Suprapubic skin (tissue), 4 donors: Measurements from ENCODE around the gene SLC30A3.

Source experiments
- CTCF ChIP-seq, 2 donors: fragments of 200-600 bp in 1 of 2; fragments of 450-650 bp in 1 of 2; sonication (generic) in 1 of 2; IDR thresholded peaks; one replicate each; pipeline ENCODE4 v1.5.1; 2016 to 2019; ENCODE audit warnings: antibody characterized with exemption in 2 of 2, mild to moderate bottlenecking in 1 of 2, moderate library complexity in 1 of 2
- EP300 ChIP-seq: sonication (generic); formaldehyde crosslinking; IDR thresholded peaks from one replicate; pipeline ENCODE4 v1.6.1; 2017; ENCODE audit warnings: antibody characterized with exemption
- POLR2A ChIP-seq, 2 donors: fragments of 450-650 bp; IDR thresholded peaks; one replicate each; pipeline ENCODE4 v1.6.1; 2017; ENCODE audit warnings: antibody characterized with exemption in 2 of 2, mild to moderate bottlenecking in 2 of 2, moderate library complexity in 2 of 2
- POLR2AphosphoS5 ChIP-seq, 3 donors: sonication (generic); formaldehyde crosslinking; IDR thresholded peaks; one replicate each; pipeline ENCODE4 v1.6.1; 2017; ENCODE audit warnings: antibody characterized with exemption in 3 of 3

- TF ChIP-seq CTCF (IDR thresholded peaks at IDR 0.05) (no peak), EP300 (no peak), POLR2A (IDR thresholded peaks at IDR 0.05) (no peak), POLR2AphosphoS5 (IDR thresholded peaks at IDR 0.05) (no peak)
These were observed 17.2 kb downstream of the SLC30A3 start for GRCh38 chr2:27245626-27246025.
